ENCODE results near the gene CCNK. TPM values are rescaled to one million over a fixed set of nuclear protein-coding genes. Genes with fewer than 3 reads are reported as not detected.

Gene CCNK
- total RNA-seq, 4 donors from 2014 or later = 17.4 to 43.2 (median 34.4) TPM

DNA sequence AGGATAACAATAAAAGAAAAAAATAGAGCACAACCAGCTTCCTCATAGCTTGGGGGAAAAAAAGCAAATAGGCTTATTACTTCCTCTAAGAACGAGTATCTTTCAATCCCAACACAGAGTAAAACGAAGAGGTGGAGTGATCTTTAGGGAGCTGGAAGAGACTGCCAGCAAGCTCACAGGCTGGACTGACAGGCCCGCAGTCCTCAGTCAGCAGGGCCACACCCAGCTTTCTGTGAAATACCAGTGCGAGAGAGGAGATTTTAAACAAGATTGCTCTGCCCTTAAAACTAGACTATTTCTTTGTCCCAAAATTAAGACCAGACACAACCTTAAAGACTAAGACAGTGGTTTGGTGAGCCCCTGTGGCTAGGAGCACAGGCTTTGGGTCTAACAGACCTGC, 33.5 kb upstream of the CCNK start:
- Histone ChIP-seq H3K4me3 (no peak overlapping the region), H3K9me3 (no peaks in the 10 kb centered on the region), H3K4me1 (no peaks in the 10 kb centered on the region), H3K27ac (no peak overlapping the region), H3K36me3 (no peaks in the 10 kb centered on the region), H3K27me3 (no peaks in the 10 kb centered on the region)
- no peak for TF ChIP-seq CTCF (IDR thresholded peaks at IDR 0.05)
- no peak for DNase-seq
- intact Hi-C loops (cut with DNase I; ENCODE audit: low total_unique reads) = no loop called here

GRCh38 chr14:99450266-99450665, 30.9 kb upstream of the CCNK start:
- intact Hi-C loops (cut with DNase I; ENCODE audit: low total_unique reads) = no loop called here
- H3K27me3 ChIP-seq = no peaks in the 10 kb centered on the region
- H3K4me1 ChIP-seq = no peaks in the 10 kb centered on the region
- no peak for TF ChIP-seq POLR2A (IDR thresholded peaks at IDR 0.05)
- TF ChIP-seq CTCF (IDR thresholded peaks at IDR 0.05) = no peak
- H3K27ac ChIP-seq = no peak overlapping the region
- DNase-seq = no peak
- H3K36me3 ChIP-seq = no peaks in the 10 kb centered on the region
- no peak overlapping the region for H3K4me3 ChIP-seq
- H3K9me3 ChIP-seq = no peaks in the 10 kb centered on the region

DNA sequence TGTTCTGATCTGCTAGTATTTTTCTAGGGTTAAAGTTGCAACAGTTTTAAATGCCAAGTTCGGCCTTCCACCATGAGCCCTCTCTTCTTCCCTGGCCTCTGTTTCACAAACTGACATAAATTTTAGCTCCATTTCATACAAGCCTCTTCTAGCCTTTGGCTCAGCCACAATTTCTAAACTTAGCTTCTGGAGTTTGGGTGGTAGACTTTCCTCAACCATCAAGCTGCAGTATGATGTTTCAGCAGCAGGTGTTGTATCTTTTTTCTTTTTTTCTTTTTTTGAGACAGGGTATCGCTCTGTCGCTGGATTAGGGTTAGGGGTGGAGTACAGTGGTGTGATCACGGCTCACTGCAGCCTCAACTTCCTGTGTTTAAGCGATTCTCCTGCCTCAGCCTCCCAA, 30.0 kb upstream of the CCNK start:
- DNase-seq = no peak
- no peaks in the 10 kb centered on the region for H3K36me3 ChIP-seq
- H3K4me1 ChIP-seq = no peaks in the 10 kb centered on the region
- H3K9me3 ChIP-seq = no peaks in the 10 kb centered on the region
- no peaks in the 10 kb centered on the region for H3K27me3 ChIP-seq
- intact Hi-C loops (cut with DNase I; ENCODE audit: low total_unique reads) = no loop called here
- no peak overlapping the region for H3K27ac ChIP-seq
- TF ChIP-seq CTCF (IDR thresholded peaks at IDR 0.05) (no peak), POLR2A (IDR thresholded peaks at IDR 0.05) (no peak)
- H3K4me3 ChIP-seq = no peak overlapping the region

DNA sequence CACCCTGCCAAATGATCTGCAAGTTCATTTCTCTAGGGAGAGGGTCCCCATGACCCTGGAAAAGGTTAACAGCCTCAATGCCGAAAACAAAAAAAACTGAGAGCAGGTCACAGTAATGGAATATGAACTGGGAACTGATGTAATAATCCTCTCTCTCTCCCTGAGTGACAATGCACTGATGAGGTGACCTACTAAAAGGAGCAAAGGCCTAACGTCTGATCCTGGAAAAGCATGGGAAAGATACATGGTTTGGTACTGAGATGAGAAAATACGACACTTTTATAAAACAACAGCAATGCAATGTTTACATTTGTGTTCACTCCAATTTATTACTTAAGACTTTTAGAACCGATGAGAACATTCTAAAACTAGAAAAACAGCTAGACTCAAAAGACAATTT, 28.2 kb upstream of the CCNK start:
- intact Hi-C loops (cut with DNase I; ENCODE audit: low total_unique reads) = no loop called here
- Histone ChIP-seq H3K27ac (no peak overlapping the region), H3K9me3 (no peaks in the 10 kb centered on the region), H3K4me1 (no peaks in the 10 kb centered on the region), H3K4me3 (no peak overlapping the region), H3K27me3 (no peaks in the 10 kb centered on the region), H3K36me3 (no peaks in the 10 kb centered on the region)
- TF ChIP-seq CTCF (IDR thresholded peaks at IDR 0.05) (no peak), POLR2A (IDR thresholded peaks at IDR 0.05) (no peak)
- DNase-seq = no peak

DNA sequence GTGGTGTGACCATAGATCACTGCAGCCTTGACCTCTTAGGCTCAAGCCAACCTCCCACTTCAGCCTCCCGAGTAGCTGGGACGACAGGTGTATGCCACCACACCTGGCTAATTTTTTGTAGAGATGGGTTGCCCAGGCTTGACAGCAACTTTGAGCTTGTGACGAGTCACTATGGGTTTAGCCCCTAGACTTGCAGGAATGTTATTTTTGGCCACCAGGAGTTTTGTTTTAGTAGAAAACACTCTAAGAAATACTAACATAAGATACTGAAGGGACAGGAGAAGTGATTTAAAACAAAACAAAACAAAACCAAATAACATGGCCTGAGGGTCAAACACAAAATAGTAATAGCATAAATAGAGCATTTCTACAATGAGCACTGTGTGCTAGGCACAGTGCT, 27.0 kb upstream of the CCNK start:
- TF ChIP-seq CTCF (IDR thresholded peaks at IDR 0.05) (no peak), POLR2A (IDR thresholded peaks at IDR 0.05) (no peak)
- DNase-seq = no peak
- H3K36me3 ChIP-seq = no peaks in the 10 kb centered on the region
- intact Hi-C loops (cut with DNase I; ENCODE audit: low total_unique reads) = no loop called here
- no peaks in the 10 kb centered on the region for H3K4me1 ChIP-seq
- H3K9me3 ChIP-seq = no peaks in the 10 kb centered on the region
- H3K27me3 ChIP-seq = no peaks in the 10 kb centered on the region
- H3K4me3 ChIP-seq = no peak overlapping the region
- H3K27ac ChIP-seq = no peak overlapping the region

Measured in uterus (tissue), 4 donors.